Stimulated activated effector memory CD8-positive, alpha-beta T cell treated with anti-CD3 and anti-CD28 coated beads, Interleukin-12 subunit alpha, Interleukin-12 subunit beta, amount 100 ng/mL, for 72 hours (primary cell): ENCODE measurements around the gene FAM3B.
"Not testable (repeated sequence)": the region's sequence is repeated elsewhere in the genome, so short reads cannot be mapped to it uniquely, and the experiment has no call there.

Source experiments
- ATAC-seq: fragments of 150-1000 bp; cut with Tn5 transposase; 2 replicates; pipeline ENCODE4 v1.10.0; 2021
- DNase-seq, 2 donors: peaks; one replicate each; pipeline ENCODE4 v3.0.0; 2021 to 2022; ENCODE audit warnings: low spot score in 2 of 2
- H3K27ac Mint-ChIP-seq: one replicate; pipeline ENCODE4 v1.8.0; 2022; ENCODE audit warnings: mild to moderate bottlenecking, mixed read lengths
- H3K36me3 Mint-ChIP-seq: one replicate; pipeline ENCODE4 v1.8.0; 2022; ENCODE audit warnings: mild to moderate bottlenecking, mixed read lengths
- H3K4me1 Mint-ChIP-seq: one replicate; pipeline ENCODE4 v1.8.0; 2022; ENCODE audit warnings: mixed read lengths
- H3K4me3 Mint-ChIP-seq: one replicate; pipeline ENCODE4 v1.8.0; 2022; ENCODE audit warnings: mild to moderate bottlenecking, mixed read lengths
- H3K9me3 Mint-ChIP-seq: one replicate; pipeline ENCODE4 v1.8.0; 2022; ENCODE audit warnings: mixed read lengths

FAM3B gene

GRCh38 chr21:41307219-41307618, 9.4 kb upstream of the FAM3B start:
- DNase-seq (no peak), ATAC-seq (no peak)
- H3K4me3 Mint-ChIP-seq = no peak overlapping the region
- H3K4me1 Mint-ChIP-seq = no peaks in the 10 kb centered on the region
- H3K36me3 Mint-ChIP-seq = no peaks in the 10 kb centered on the region
- H3K9me3 Mint-ChIP-seq = no peaks in the 10 kb centered on the region
- no peak overlapping the region for H3K27ac Mint-ChIP-seq

GRCh38 chr21:41313285-41314164, 3.1 kb upstream of the FAM3B start:
- not testable (repeated sequence) for H3K9me3 Mint-ChIP-seq, H3K4me1 Mint-ChIP-seq, ATAC-seq, H3K36me3 Mint-ChIP-seq, DNase-seq, H3K4me3 Mint-ChIP-seq, H3K27ac Mint-ChIP-seq

GRCh38 chr21:41315726-41316125, 875 bp upstream of the FAM3B start:
- Mint-ChIP-seq H3K36me3 (no peaks in the 10 kb centered on the region), H3K4me3 (no peak overlapping the region), H3K4me1 (no peaks in the 10 kb centered on the region), H3K9me3 (no peaks in the 10 kb centered on the region), H3K27ac (no peak overlapping the region)
- no peak for DNase-seq
- no peak for ATAC-seq

GRCh38 chr21:41317063-41317392, 427 bp downstream of the FAM3B start:
- H3K36me3 Mint-ChIP-seq = no peaks in the 10 kb centered on the region
- no peaks in the 10 kb centered on the region for H3K9me3 Mint-ChIP-seq
- H3K27ac Mint-ChIP-seq = no peak overlapping the region
- no peaks in the 10 kb centered on the region for H3K4me1 Mint-ChIP-seq
- no peak for ATAC-seq
- no peak overlapping the region for H3K4me3 Mint-ChIP-seq
- no peak for DNase-seq

- no peak for DNase-seq
- no peak for ATAC-seq
- Mint-ChIP-seq H3K27ac (no peak overlapping the region), H3K36me3 (no peaks in the 10 kb centered on the region), H3K4me1 (no peaks in the 10 kb centered on the region), H3K4me3 (no peak overlapping the region), H3K9me3 (no peaks in the 10 kb centered on the region)
Observed at GRCh38 chr21:41317458-41317857, 857 bp downstream of the FAM3B start.

GRCh38 chr21:41318218-41318617, 1.6 kb downstream of the FAM3B start:
- DNase-seq (no peak), ATAC-seq (no peak)
- Mint-ChIP-seq H3K27ac (no peak overlapping the region), H3K4me1 (no peaks in the 10 kb centered on the region), H3K4me3 (no peak overlapping the region), H3K9me3 (no peaks in the 10 kb centered on the region), H3K36me3 (no peaks in the 10 kb centered on the region)

- no peak overlapping the region for H3K4me3 Mint-ChIP-seq
- no peaks in the 10 kb centered on the region for H3K4me1 Mint-ChIP-seq
- no peaks in the 10 kb centered on the region for H3K36me3 Mint-ChIP-seq
- no peak for ATAC-seq
- H3K27ac Mint-ChIP-seq = no peak overlapping the region
- no peak for DNase-seq
- H3K9me3 Mint-ChIP-seq = no peaks in the 10 kb centered on the region
Observed at GRCh38 chr21:41319273-41319672, 2.7 kb downstream of the FAM3B start.

- H3K9me3 Mint-ChIP-seq = no peaks in the 10 kb centered on the region
- H3K4me3 Mint-ChIP-seq = no peak overlapping the region
- no peaks in the 10 kb centered on the region for H3K4me1 Mint-ChIP-seq
- ATAC-seq (no peak), DNase-seq (no peak)
- no peaks in the 10 kb centered on the region for H3K36me3 Mint-ChIP-seq
- no peak overlapping the region for H3K27ac Mint-ChIP-seq
Observed at GRCh38 chr21:41321211-41321907, 4.8 kb downstream of the FAM3B start.

GRCh38 chr21:41321908-41322495, 5.4 kb downstream of the FAM3B start:
- Mint-ChIP-seq H3K27ac (no peak overlapping the region), H3K4me3 (no peak overlapping the region), H3K9me3 (no peaks in the 10 kb centered on the region), H3K4me1 (no peaks in the 10 kb centered on the region), H3K36me3 (no peaks in the 10 kb centered on the region)
- ATAC-seq (no peak), DNase-seq (no peak)

- H3K4me1 Mint-ChIP-seq = no peaks in the 10 kb centered on the region
- DNase-seq (no peak), ATAC-seq (no peak)
- H3K4me3 Mint-ChIP-seq = no peak overlapping the region
- H3K27ac Mint-ChIP-seq = no peak overlapping the region
- H3K36me3 Mint-ChIP-seq = no peaks in the 10 kb centered on the region
- H3K9me3 Mint-ChIP-seq = no peaks in the 10 kb centered on the region
Observed at GRCh38 chr21:41322496-41323382, 6.1 kb downstream of the FAM3B start.

GRCh38 chr21:41325138-41325912, 8.7 kb downstream of the FAM3B start:
- Mint-ChIP-seq H3K9me3 (no peaks in the 10 kb centered on the region), H3K4me1 (no peaks in the 10 kb centered on the region), H3K4me3 (no peak overlapping the region), H3K36me3 (no peaks in the 10 kb centered on the region), H3K27ac (no peak overlapping the region)
- no peak for ATAC-seq
- DNase-seq = no peak

- Mint-ChIP-seq H3K4me1 (no peaks in the 10 kb centered on the region), H3K36me3 (no peaks in the 10 kb centered on the region), H3K9me3 (no peaks in the 10 kb centered on the region), H3K27ac (no peak overlapping the region), H3K4me3 (no peak overlapping the region)
- DNase-seq = no peak
- ATAC-seq = peak; percentile 32
Observed at GRCh38 chr21:41326414-41327080, 9.9 kb downstream of the FAM3B start.

- Mint-ChIP-seq H3K4me3 (no peak overlapping the region), H3K9me3 (no peaks in the 10 kb centered on the region), H3K36me3 (no peaks in the 10 kb centered on the region), H3K27ac (no peak overlapping the region), H3K4me1 (no peaks in the 10 kb centered on the region)
- ATAC-seq = no peak
- no peak for DNase-seq
Observed at GRCh38 chr21:41327753-41328152, 11.2 kb downstream of the FAM3B start.
